ENCODE data around the gene ZNF26.
A peak's percentile ranks its signal among the peaks of the same experiment; 100 is the strongest.
"Not testable (repeated sequence)": the region's sequence is repeated elsewhere in the genome, so short reads cannot be mapped to it uniquely, and the experiment has no call there.

The ZNF26 gene

DNA sequence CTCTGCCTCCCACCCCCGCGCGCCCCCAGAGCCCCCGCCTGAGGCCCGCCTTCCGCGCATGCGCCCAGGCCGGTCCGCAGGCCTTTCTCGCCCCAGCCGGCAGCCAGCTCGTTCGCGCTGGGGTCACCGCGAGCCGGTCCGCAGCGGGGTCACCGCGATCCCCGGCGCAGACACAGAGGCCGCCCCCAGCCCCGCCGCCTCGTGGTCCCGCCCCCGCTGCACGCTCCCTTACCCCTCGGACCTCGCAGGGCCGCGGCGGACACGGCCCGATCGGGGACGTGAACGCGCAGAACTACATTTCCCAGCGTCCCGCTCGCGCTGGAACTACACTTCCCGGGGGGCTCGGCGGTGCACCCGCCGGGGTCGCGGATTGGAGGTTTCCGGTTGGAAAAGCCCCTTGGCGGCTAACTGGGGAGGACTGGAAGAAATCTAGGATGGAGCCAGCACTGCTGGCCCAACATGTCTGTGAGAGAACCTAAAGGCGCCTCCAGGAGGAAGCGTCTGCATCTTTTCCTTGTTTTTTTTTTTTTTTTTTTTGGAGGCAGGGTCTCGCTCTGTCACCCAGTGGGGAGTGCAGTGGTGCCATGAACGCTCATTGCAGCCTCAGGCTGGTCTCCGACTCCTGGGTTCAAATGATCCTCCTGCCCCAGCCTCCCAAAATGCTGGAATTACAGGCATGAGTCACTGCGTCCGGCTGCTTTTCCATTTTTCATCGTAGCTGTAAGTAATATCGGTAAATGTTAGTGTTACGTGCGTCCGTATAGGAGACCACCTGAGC is 30.0 kb upstream of the ZNF26 start, which contains the start of gene ZNF605:
ZNF605 (minus strand) TSS at position 296 of the 778 bp plus-strand sequence. CDS start 10,671 bp downstream, outside the sequence.
- DNase-seq: peak; percentile 84

DNA sequence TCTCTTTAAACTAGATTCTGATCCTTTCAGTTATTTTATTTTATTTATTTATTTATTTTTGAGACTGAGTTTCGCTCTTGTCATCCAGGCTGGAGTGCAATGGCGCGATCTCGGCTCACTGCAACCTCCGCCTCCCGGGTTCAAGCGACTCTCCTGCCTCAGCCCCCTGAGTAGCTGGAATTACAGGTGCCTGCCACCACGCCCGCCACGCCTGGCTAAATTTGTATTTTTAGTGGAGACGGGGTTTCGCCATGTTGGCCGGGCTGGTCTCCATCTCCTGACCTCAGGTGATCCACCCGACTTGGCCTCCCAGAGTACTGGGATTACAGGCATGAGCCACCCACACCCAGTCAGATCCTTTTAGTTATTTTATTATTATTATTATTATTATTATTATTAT is 24.4 kb upstream of the ZNF26 start:
- DNase-seq: not testable (repeated sequence)

GRCh38 chr12:132963947-132964346 is 22.2 kb upstream of the ZNF26 start:
- not testable (repeated sequence) for DNase-seq

GRCh38 chr12:132965796-132966195 is 20.4 kb upstream of the ZNF26 start:
- no peak for DNase-seq

GRCh38 chr12:132966676-132967415 is 19.3 kb upstream of the ZNF26 start:
- DNase-seq: no peak

GRCh38 chr12:132967736-132968135 is 18.4 kb upstream of the ZNF26 start:
- DNase-seq: no peak

DNA sequence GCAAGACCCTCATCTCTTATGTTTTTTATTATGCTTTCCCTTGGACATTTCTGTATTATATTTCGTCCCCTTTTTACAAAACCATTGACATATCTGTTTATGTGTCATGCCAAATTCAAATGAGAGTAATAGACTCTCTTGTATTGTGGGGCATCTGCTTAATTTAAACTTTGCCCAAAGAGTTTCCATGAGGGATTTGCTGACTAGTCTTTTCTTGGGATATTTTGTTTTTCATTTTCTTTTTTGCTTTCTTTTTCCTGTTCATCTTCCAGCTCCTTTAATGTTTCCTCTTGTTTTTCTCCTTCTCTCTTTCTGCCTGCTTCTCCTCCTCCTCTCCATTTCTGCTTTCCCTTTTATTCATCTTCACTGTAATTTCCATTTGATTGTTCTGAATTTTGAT is 13.8 kb upstream of the ZNF26 start:
- no peak for DNase-seq

- DNase-seq: not testable (repeated sequence)
These were observed 9.3 kb upstream of the ZNF26 start for GRCh38 chr12:132976870-132977269.

DNA sequence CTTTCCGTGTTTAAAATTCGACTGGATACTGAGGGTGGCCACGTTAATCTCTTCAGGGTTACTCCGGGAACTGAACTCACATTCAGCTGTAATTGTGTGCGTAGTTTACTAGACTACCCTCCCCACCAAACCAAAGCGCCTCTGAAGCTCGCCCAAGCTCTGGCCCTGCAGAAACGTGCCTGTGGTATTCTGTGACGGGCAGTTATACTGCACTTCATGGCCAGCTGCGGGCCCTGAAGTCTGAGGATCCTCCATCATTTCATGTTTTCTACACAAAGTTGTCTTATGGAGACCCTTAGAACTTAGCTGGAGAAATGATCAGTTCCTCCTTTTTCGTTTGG is 688 bp downstream of the ZNF26 start:
- no peak for DNase-seq

DNA sequence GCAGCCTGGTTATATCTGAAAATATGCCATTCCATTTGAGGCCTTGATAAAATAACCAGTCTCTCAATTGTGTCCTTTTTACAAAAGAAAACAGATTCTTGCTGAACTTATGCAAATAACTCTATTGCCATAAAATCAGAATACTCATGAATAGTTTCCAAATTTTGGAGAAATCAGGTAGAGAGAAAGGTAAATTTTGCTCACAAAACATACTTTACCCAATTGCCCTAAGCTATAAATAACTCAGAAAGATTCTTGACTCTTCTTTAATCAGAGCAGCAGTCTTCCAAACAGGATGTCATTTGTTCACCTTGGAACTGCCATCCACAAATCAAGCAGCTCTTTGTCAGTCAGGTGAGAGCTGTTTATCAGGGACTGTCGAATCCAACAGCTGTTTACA is 12.6 kb downstream of the ZNF26 start:
- DNase-seq: no peak

- no peak for DNase-seq
These were observed 24.6 kb downstream of the ZNF26 start for GRCh38 chr12:133010657-133011297.

GRCh38 chr12:133023566-133023965 is 37.4 kb downstream of the ZNF26 start:
- DNase-seq: no peak

GRCh38 chr12:133026996-133027395 is 40.8 kb downstream of the ZNF26 start:
- DNase-seq: no peak

DNA sequence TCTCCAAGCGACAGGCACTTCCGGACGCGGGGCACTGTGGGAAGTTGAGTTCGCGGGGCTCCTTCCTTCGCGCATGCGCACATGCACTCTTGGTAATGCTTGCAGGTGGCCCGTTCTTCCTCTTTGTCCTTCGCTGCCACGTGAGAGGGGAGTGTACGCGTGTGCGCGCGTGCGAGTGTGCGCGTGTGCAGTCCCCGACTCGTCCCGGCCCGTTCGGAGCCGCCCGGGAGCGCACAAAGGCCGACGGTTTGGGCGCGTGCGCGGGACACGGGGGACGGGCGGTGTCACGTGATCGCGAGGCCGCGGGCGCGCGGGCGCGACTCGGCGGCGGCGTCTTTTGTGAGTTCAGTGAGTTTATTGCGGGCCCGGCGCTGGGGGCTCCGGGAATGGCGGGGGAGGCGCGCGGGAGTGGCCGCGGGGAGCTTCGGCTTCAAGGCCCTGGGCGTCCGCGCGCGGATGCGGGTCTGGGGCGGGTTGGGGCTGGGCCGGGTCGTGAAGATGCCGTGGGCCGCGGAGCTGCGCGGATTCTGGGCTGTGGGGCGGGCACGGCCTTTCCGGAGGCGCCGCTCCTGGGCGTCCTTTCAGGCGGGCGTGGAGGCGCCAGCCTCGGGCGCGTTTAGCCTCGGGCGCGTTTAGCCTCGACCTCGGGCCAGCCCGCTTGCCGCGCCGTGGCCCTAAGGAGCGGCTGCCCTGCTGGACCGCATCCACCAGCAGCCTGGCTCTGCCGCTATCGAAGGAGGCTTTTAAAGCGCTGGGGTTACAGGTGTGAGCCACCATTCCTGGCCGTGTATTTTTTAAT is 51.2 kb downstream of the ZNF26 start, which contains the start of gene ZNF84:
ZNF84 (plus strand) TSS at position 303 of the 799 bp plus-strand sequence. CDS start 3,959 bp downstream, outside the sequence.
- DNase-seq: peak; percentile 98

- DNase-seq: no peak
These were observed 52.0 kb downstream of the ZNF26 start for GRCh38 chr12:133038118-133038709.

- DNase-seq: no peak
These were observed 60.5 kb downstream of the ZNF26 start for GRCh38 chr12:133046698-133047097.

GRCh38 chr12:133057446-133057845 is 71.3 kb downstream of the ZNF26 start:
- no peak for DNase-seq

GRCh38 chr12:133058203-133059113 is 72.3 kb downstream of the ZNF26 start:
- DNase-seq: peak; percentile 1

- DNase-seq: no peak
These were observed 75.8 kb downstream of the ZNF26 start for GRCh38 chr12:133061954-133062353.

- no peak for DNase-seq
These were observed 77.4 kb downstream of the ZNF26 start for GRCh38 chr12:133063556-133063955.

DNA sequence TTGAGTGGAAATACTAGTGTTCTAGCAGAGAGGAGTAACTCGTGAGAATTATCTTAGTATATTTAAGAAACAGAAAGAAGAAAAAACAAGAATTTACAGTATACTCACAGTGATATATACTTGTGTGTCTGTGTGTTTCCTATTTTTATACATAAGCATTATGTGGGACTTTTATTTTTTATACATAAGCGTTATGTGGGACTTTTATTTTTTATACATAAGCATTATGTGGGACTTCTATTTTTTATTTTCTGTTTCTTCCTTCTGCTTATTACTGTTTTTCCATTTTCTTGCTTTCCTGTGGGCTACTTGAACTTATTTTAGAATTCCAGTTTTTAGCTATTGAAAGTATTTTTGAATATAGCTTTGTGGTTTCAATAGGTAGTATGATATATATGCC is 87.7 kb downstream of the ZNF26 start:
- DNase-seq: no peak

Data from NCI-H774 (cell line).